ENCODE measurements around the gene MYO1A.

GRCh38 chr12:57072661-57073060 lies 22.7 kb upstream of the MYO1A start:
- TF ChIP-seq CTCF (IDR thresholded peaks at IDR 0.05; ENCODE audit: low read length): no peak
- no peak for TF ChIP-seq EZH2 (optimal IDR thresholded peaks at IDR 0.05; ENCODE audit: low read depth, low read length)
- TF ChIP-seq EZH2phosphoT487 (IDR thresholded peaks at IDR 0.05; ENCODE audit: low read length): no peak

Measured in MM.1S (cell line).